ENCODE measurements around the gene LPAR3. TPM values are rescaled to one million over a fixed set of nuclear protein-coding genes. Genes with fewer than 3 reads are reported as not detected.

LPAR3 gene
- total and polyA plus RNA-seq, 2 of the 4 experiments (the other 2 are of a cell fraction), result 0.09 to 0.18 TPM

- H3K4me1 ChIP-seq (ENCODE audit: control insufficient read depth, insufficient read depth, low read length), result peaks cover 8% of the 10 kb centered on the region
- peak; percentile 96 for DNase-seq
- H3K36me3 ChIP-seq (ENCODE audit: control insufficient read depth, insufficient read depth, low read length), result no peaks in the 10 kb centered on the region
- H2AK5ac ChIP-seq (ENCODE audit: low read depth, low read length), result peak overlapping the region; percentile 70
- H2BK120ac ChIP-seq (ENCODE audit: low read depth, low read length), result peak overlapping the region; percentile 9
- H2BK20ac ChIP-seq (ENCODE audit: low read depth, low read length), result no peak overlapping the region
- H3K4me3 ChIP-seq (ENCODE audit: insufficient read depth, low read depth, low read length), result no peak overlapping the region
- H3K56ac ChIP-seq (ENCODE audit: extremely low read depth, insufficient read depth, low read length), result no peak overlapping the region
- peak overlapping the region; percentile 16 for H3K4ac ChIP-seq (ENCODE audit: low read depth, low read length)
- no peak overlapping the region for H2BK5ac ChIP-seq (ENCODE audit: low read depth, low read length, poor library complexity, severe bottlenecking)
- dilution Hi-C loops (cut with HindIII; ENCODE audit: low sequenced_read_pairs, unreplicated experiment) (no loop called here), intact Hi-C loops (cut with micrococcal nuclease) (no loop called here), in situ Hi-C loops (cut with MboI; ENCODE audit: low sequenced_read_pairs) (no loop called here)
- H4K91ac ChIP-seq (ENCODE audit: insufficient read depth, low read depth, low read length), result no peak overlapping the region; the same call in 1 of the 2 replicates
- H2AK9ac ChIP-seq (replicated peaks; ENCODE audit: low read depth, low read length, poor library complexity), result peak overlapping the region; percentile 60
- H3K23ac ChIP-seq (ENCODE audit: low read depth, low read length), result no peak overlapping the region
- H2BK15ac ChIP-seq (ENCODE audit: low read depth, low read length), result peak overlapping the region; percentile 0; the same call in 1 of the 3 replicates
- ChIA-PET POLR2A (ENCODE audit: unreplicated experiment) (no interaction called here), CTCF (no interaction called here)
- no peaks in the 10 kb centered on the region for H4K20me1 ChIP-seq (ENCODE audit: insufficient read depth, low read length)
- 0 out of 2 replicates have a peak overlapping the region, but pooled peaks have one; percentile 7 for H3K18ac ChIP-seq (ENCODE audit: low read depth, low read length)
- H4K8ac ChIP-seq (ENCODE audit: low read depth in 2 of 2, low read length in 2 of 2), result no peak overlapping the region
- H4K5ac ChIP-seq (ENCODE audit: low read depth, low read length), result no peak overlapping the region
- no CpG with 5 or more reads among the region's 5 CpGs for WGBS, 2 experiments (ENCODE audit: extremely low coverage in 2 of 2, insufficient read length in 1 of 2)
- H3K27ac ChIP-seq (ENCODE audit: insufficient read depth, low read length), result no peak overlapping the region
- peak; percentile 76 for ATAC-seq (ENCODE audit: low read depth)
- no TSS peak for BruUV-seq (replicated peaks)
- peaks cover 4% of the 10 kb centered on the region for H3K27me3 ChIP-seq (ENCODE audit: control insufficient read depth, insufficient read depth, low read length)
- H3K79me1 ChIP-seq (ENCODE audit: low read depth in 1 of 2, low read length in 2 of 2), result peaks cover 0 to 3% of the 10 kb centered on the region in 2 experiments; a peak in 1 of 4 replicates
- H3K9me3 ChIP-seq (ENCODE audit: control insufficient read depth, insufficient read depth, low read length), result no peaks in the 10 kb centered on the region
- peak overlapping the region; percentile 5; the same call in 1 of the 2 replicates for H3K14ac ChIP-seq (replicated peaks; ENCODE audit: low read depth, low read length)
- peak overlapping the region; percentile 61 for H2AFZ ChIP-seq (replicated peaks; ENCODE audit: low read length, poor library complexity)
- H3K9me1 ChIP-seq (ENCODE audit: insufficient read depth, low read length), result peaks cover 15% of the 10 kb centered on the region
- no peak overlapping the region for H3K9ac ChIP-seq (ENCODE audit: low read depth, low read length)
- no peak overlapping the region for H3K4me2 ChIP-seq (ENCODE audit: low read depth, low read length)
- TF ChIP-seq RCOR1 (IDR thresholded peaks at IDR 0.05; ENCODE audit: insufficient replicate concordance, low read length), result no peak
- no peak for TF ChIP-seq ELK1 (IDR thresholded peaks at IDR 0.05; ENCODE audit: borderline replicate concordance, low read depth, low read length)
- no peak for TF ChIP-seq NFE2L2 (IDR thresholded peaks at IDR 0.05; ENCODE audit: low read depth, low read length)
- peak; percentile 93 for TF ChIP-seq MXI1 (IDR thresholded peaks at IDR 0.05; ENCODE audit: borderline replicate concordance, low read depth, low read length)
- peak; percentile 71; the same call in 1 of the 2 replicates for TF ChIP-seq BHLHE40 (IDR thresholded peaks at IDR 0.05; ENCODE audit: low read depth, low read length)
- no peak for TF ChIP-seq POLR2A (IDR thresholded peaks at IDR 0.05; ENCODE audit: low read depth, low read length)
- no peak for TF ChIP-seq MAFK (IDR thresholded peaks at IDR 0.05; ENCODE audit: low read depth, low read length)
- TF ChIP-seq USF2 (IDR thresholded peaks at IDR 0.05; ENCODE audit: low read depth, low read length), result no peak
- TF ChIP-seq CHD1 (IDR thresholded peaks at IDR 0.05; ENCODE audit: low read depth, low read length), result no peak
- no peak for TF ChIP-seq MAZ (IDR thresholded peaks at IDR 0.05; ENCODE audit: borderline replicate concordance, low read depth, low read length)
- no peak for TF ChIP-seq RFX5 (IDR thresholded peaks at IDR 0.05; ENCODE audit: low read depth, low read length)
- TF ChIP-seq CTCF (conservative IDR thresholded peaks at IDR 0.05; ENCODE audit: low read depth, low read length), result no peak
- TF ChIP-seq FOS (IDR thresholded peaks at IDR 0.05; ENCODE audit: low read depth, low read length), result 0 out of 2 replicates have a peak, but pooled peaks have one; percentile 10
Measured at GRCh38 chr1:84847253-84848250, 45.5 kb downstream of the LPAR3 start.

Data from IMR-90 (cell line).